Neuronal stem cell (in vitro differentiated cells): ENCODE data around the gene PDCD1.

Source experiments
- DNase-seq: peaks from one replicate; pipeline ENCODE4 v3.0.0-alpha.2; 2013; ENCODE audit warnings: low spot score
- H2AFZ ChIP-seq: one replicate; pipeline ENCODE4 v1.6.1; 2013; ENCODE audit warnings: mild to moderate bottlenecking, low read length, inconsistent platforms
- H2AK5ac ChIP-seq: 2 replicates; pipeline ENCODE4 v1.6.1; 2013; ENCODE audit warnings: low read depth, mild to moderate bottlenecking, inconsistent platforms, low read length, moderate library complexity, mixed read lengths
- H2BK120ac ChIP-seq: 2 replicates; pipeline ENCODE4 v1.6.1; 2013; ENCODE audit warnings: low read depth, mild to moderate bottlenecking, inconsistent platforms, low read length, moderate library complexity, mixed read lengths
- H2BK12ac ChIP-seq: one replicate; pipeline ENCODE4 v1.6.1; 2013; ENCODE audit warnings: low read length, inconsistent platforms
- H2BK15ac ChIP-seq: 2 replicates; pipeline ENCODE4 v1.6.1; 2013; ENCODE audit warnings: mild to moderate bottlenecking, low read length, inconsistent platforms, mixed read lengths
- H2BK5ac ChIP-seq: one replicate; pipeline ENCODE4 v1.6.1; 2013; ENCODE audit warnings: inconsistent platforms, mild to moderate bottlenecking, low read length, moderate library complexity
- H3K14ac ChIP-seq: one replicate; pipeline ENCODE4 v1.6.1; 2013; ENCODE audit warnings: low read length, inconsistent platforms
- H3K18ac ChIP-seq: 2 replicates; pipeline ENCODE4 v1.6.1; 2013; ENCODE audit warnings: low read length, inconsistent platforms
- H3K23ac ChIP-seq: 2 replicates; pipeline ENCODE4 v1.6.1; 2013; ENCODE audit warnings: low read depth, mild to moderate bottlenecking, mixed read lengths, low read length, inconsistent platforms; ENCODE audit not compliant: poor library complexity
- H3K27ac ChIP-seq: replicated peaks from 3 replicates; pipeline ENCODE4 v1.5.1; 2013; ENCODE audit warnings: low read length, inconsistent platforms
- H3K27me3 ChIP-seq, 3 experiments: 2 replicates each; pipeline ENCODE4 v1.6.1; 2013; ENCODE audit warnings: low read length in 3 of 3, mild to moderate bottlenecking in 2 of 3, inconsistent platforms in 1 of 3, low read depth in 1 of 3, mixed read lengths in 1 of 3, moderate library complexity in 1 of 3; ENCODE audit not compliant: control insufficient read depth in 3 of 3, insufficient read depth in 3 of 3
- H3K36me3 ChIP-seq, 2 donors: replicated peaks in 1 of 2; 2 replicates each; pipeline ENCODE4 v1.6.1; 2013; ENCODE audit warnings: low read length in 2 of 2; ENCODE audit not compliant: control insufficient read depth in 2 of 2, insufficient read depth in 2 of 2
- H3K4ac ChIP-seq: 2 replicates; pipeline ENCODE4 v1.6.1; 2013; ENCODE audit warnings: inconsistent platforms, mild to moderate bottlenecking, low read length, moderate library complexity
- H3K4me1 ChIP-seq, 2 donors: 1 replicate in 1 of 2; 2 replicates in 1 of 2; pipeline ENCODE4 v1.6.1; 2013; ENCODE audit warnings: low read length in 2 of 2, low read depth in 1 of 2; ENCODE audit not compliant: control insufficient read depth in 2 of 2, insufficient read depth in 1 of 2
- H3K4me2 ChIP-seq: one replicate; pipeline ENCODE4 v1.6.1; 2013; ENCODE audit warnings: mild to moderate bottlenecking, low read length, inconsistent platforms; ENCODE audit not compliant: insufficient read depth, poor library complexity, severe bottlenecking
- H3K4me3 ChIP-seq, 2 donors: 2 replicates each; pipeline ENCODE4 v1.5.1; 2013; ENCODE audit warnings: low read length in 2 of 2, mild to moderate bottlenecking in 2 of 2, inconsistent platforms in 1 of 2, moderate library complexity in 1 of 2
- H3K79me1 ChIP-seq: one replicate; pipeline ENCODE4 v1.6.1; 2013; ENCODE audit warnings: low read depth, mild to moderate bottlenecking, inconsistent platforms, low read length, moderate library complexity
- H3K9ac ChIP-seq: one replicate; pipeline ENCODE4 v1.6.1; 2013; ENCODE audit warnings: mild to moderate bottlenecking, low read depth, low read length, inconsistent platforms; ENCODE audit not compliant: poor library complexity
- H3K9me3 ChIP-seq, 2 donors: replicated peaks in 1 of 2; 2 replicates each; pipeline versions ENCODE3 to v1.6.1; 2013; ENCODE audit warnings: low read length in 2 of 2, mild to moderate bottlenecking in 2 of 2, inconsistent platforms in 1 of 2, low read depth in 1 of 2, mixed read lengths in 1 of 2, moderate library complexity in 1 of 2; ENCODE audit not compliant: control insufficient read depth in 2 of 2, insufficient read depth in 1 of 2
- H4K8ac ChIP-seq: one replicate; pipeline ENCODE4 v1.6.1; 2013; ENCODE audit warnings: low read depth, mild to moderate bottlenecking, inconsistent platforms, low read length, moderate library complexity
- H4K91ac ChIP-seq: one replicate; pipeline ENCODE4 v1.6.1; 2013; ENCODE audit warnings: low read length, low read depth, mild to moderate bottlenecking, inconsistent platforms; ENCODE audit not compliant: poor library complexity
- WGBS, 2 donors: extraction: QIAGEN DNeasy Blood & Tissue Kit; methylation state at CpG; one replicate each; pipeline ENCODE4 v1.1.7; 2013; ENCODE audit warnings: missing lambda C conversion rate in 2 of 2, mixed read lengths in 1 of 2; ENCODE audit not compliant: insufficient read length in 2 of 2, insufficient replicate concordance in 1 of 2; ENCODE audit errors: extremely low coverage in 2 of 2; 5-methylcytosine and 5-hydroxymethylcytosine counted together

The PDCD1 gene

DNA sequence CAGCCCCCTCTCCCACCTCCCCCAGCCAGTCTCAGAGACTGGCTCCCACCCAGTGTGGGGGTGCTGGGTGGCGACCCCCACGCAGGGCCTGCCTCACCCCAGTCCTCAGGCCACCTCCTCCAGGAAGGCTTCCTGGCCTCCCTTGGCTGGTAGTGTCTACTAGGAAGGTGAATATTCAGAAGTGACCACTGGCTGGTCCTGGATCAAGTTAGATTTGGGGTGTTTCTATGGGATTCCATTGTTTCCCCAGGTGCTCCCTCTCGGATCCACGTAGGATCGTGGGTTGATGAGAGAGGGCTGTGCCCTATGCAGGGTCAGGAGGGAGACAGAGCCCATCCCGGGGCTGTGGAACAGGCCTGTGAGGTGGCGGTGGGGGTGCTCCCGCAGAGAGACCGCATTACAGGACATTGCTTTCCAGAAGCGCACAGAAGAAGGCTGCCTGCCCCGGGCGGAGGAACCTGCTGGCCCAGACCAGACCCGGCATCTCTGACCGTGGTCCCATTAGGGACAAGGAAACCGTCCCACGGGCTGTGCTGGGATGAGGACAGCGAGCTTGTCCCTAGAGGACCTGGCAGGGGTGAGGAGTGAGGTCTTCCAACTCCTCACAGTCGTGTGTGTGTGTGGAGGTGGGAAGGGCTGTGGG, 3.3 kb downstream of the PDCD1 start:
- Histone ChIP-seq H3K4me1 (peaks cover 0 to 8% of the 10 kb centered on the region in 2 donors), H3K23ac (peak overlapping the region; percentile 31), H3K4me3 (no peak overlapping the region), H3K27ac (no peak overlapping the region), H2BK5ac (no peak overlapping the region), H3K4ac (no peak overlapping the region), H4K8ac (no peak overlapping the region), H2AK5ac (peak overlapping the region; percentile 11), H2BK15ac (no peak overlapping the region), H3K9me3 (no peaks in the 10 kb centered on the region), H3K27me3 (peaks cover 0 to 29% (median 0%) of the 10 kb centered on the region in 3 experiments), H3K18ac (peak overlapping the region; percentile 5), H3K79me1 (no peaks in the 10 kb centered on the region), H2BK12ac (peak overlapping the region; percentile 30), H2AFZ (no peak overlapping the region), H4K91ac (no peak overlapping the region), H3K9ac (peak overlapping the region; percentile 3), H3K36me3 (no peaks in the 10 kb centered on the region), H2BK120ac (no peak overlapping the region), H3K4me2 (no peak overlapping the region), H3K14ac (no peak overlapping the region)
- no peak for DNase-seq
- no CpG with 5 or more reads among the region's 18 CpGs for WGBS, 2 donors

DNA sequence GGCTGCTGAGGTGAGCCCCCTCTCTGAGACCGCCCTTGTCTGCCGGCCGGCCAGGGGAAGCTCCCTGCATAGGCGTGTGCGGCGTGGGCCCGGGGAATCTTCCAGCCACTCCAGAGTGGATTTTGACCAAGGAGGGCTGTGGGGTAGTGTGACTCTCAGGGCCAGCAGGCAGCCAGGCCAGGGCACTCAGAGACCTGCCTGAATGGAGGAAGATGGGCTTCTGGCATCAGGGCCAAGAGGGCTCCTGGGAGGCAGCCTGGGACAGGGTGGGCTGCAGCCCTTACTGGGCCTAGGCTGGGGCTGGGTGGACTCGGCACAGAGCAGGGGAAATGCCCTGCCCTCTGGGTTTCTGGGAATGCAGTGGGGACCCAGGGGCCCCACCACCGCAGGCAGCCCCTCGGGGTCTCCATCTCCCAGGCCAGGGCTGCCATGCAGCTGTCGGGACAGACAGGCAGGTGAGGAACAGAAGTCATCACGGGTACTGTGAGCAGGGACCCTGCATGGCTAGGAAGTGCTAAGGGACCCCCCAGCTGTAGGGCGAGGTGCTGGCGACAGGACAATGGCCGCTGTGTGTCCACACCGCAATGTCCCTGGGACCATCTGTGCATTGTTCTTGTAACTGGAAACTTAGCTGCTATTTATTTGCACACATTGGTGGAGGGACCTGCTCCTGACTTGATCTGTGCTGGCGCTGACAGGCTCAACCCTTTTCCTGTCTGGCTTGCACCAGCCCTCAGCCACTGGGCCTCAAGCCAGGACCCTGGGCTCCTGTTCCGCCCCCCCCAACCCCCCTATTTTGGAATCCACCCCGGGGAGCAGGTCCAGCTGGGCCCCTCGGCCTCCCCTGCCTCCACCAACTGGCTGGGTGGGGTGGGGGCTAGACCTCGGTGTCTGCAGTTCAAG, 4.1 kb downstream of the PDCD1 start:
- Histone ChIP-seq H3K4me1 (peaks cover 0 to 8% of the 10 kb centered on the region in 2 donors), H2BK12ac (peak overlapping the region; percentile 30), H4K91ac (no peak overlapping the region), H3K27me3 (peaks cover 0 to 31% (median 0%) of the 10 kb centered on the region in 3 experiments), H2BK120ac (no peak overlapping the region), H3K4ac (peak overlapping the region; percentile 37), H3K9ac (no peak overlapping the region), H3K18ac (peak overlapping the region; percentile 64), H3K4me3 (no peak overlapping the region), H2AK5ac (peak overlapping the region; percentile 95), H2BK15ac (peak overlapping the region; percentile 5), H4K8ac (peak overlapping the region; percentile 92), H3K23ac (peak overlapping the region; percentile 95), H3K9me3 (no peaks in the 10 kb centered on the region), H3K36me3 (no peaks in the 10 kb centered on the region), H2AFZ (no peak overlapping the region), H3K14ac (peak overlapping the region; percentile 38), H3K4me2 (no peak overlapping the region), H3K79me1 (no peaks in the 10 kb centered on the region), H2BK5ac (peak overlapping the region; percentile 82), H3K27ac (no peak overlapping the region)
- no peak for DNase-seq
- no CpG with 5 or more reads among the region's 21 CpGs for WGBS, 2 donors

DNA sequence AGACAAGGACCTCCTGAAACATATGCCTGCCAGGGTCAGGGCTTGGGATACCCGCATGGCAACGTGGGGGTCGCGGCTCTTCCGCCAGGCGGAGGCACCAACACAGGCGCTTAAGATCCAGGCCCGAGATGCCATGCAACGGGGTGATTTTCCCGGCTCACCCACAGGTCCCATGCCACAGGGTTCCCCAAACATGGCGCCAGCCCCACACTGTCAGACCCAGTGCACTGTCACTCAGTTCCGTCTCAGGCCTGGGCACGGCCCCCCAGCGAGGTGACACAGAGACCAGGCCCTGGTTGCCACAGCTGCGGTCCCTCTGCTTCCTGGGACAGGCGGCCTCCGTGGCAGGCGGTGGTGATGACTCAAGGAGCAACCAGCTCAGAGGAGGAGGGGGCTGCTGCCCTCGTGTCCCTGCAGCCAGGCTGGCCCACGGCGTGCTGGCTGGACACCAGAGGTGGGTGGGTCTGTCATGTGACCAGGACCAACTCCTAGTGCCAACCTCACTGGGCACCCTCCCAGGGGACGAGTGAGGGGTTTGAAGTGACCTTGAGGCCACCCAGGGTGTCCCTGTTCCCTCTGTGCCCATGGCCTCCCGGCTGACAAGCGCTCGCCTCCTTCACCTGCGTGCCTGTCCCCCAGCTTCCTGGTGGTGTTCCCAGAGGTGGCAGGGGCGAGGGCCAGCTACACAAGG, 4.9 kb downstream of the PDCD1 start:
- Histone ChIP-seq H3K79me1 (no peaks in the 10 kb centered on the region), H3K27ac (no peak overlapping the region), H2BK12ac (no peak overlapping the region), H3K14ac (peak overlapping the region; percentile 47), H2BK15ac (no peak overlapping the region), H3K4me3 (no peak overlapping the region), H4K91ac (peak overlapping the region; percentile 53), H3K4me1 (peaks cover 0 to 6% of the 10 kb centered on the region in 2 donors), H2BK120ac (no peak overlapping the region), H2AFZ (no peak overlapping the region), H3K18ac (peak overlapping the region; percentile 48), H3K27me3 (peaks cover 0 to 31% (median 0%) of the 10 kb centered on the region in 3 experiments), H3K4ac (peak overlapping the region; percentile 37), H2BK5ac (peak overlapping the region; percentile 82), H3K9ac (peak overlapping the region; percentile 70), H3K36me3 (no peaks in the 10 kb centered on the region), H2AK5ac (peak overlapping the region; percentile 95), H4K8ac (no peak overlapping the region), H3K4me2 (no peak overlapping the region), H3K23ac (peak overlapping the region; percentile 95), H3K9me3 (no peaks in the 10 kb centered on the region)
- DNase-seq = no peak
- WGBS, 2 donors = no CpG with 5 or more reads among the region's 27 CpGs
